Measurements from ENCODE around the gene TTC7B.
"Not testable (repeated sequence)": the region's sequence is repeated elsewhere in the genome, so short reads cannot be mapped to it uniquely, and the experiment has no call there.

TTC7B gene

GRCh38 chr14:90839889-90840266 lies 23.6 kb upstream of the TTC7B start:
- Mint-ChIP-seq H3K27me3 (no peaks in the 10 kb centered on the region), H3K27ac (no peak overlapping the region), H3K9me3 (no peaks in the 10 kb centered on the region), H3K4me3 (no peak overlapping the region), H3K4me1 (peaks cover 21% of the 10 kb centered on the region), H3K36me3 (no peaks in the 10 kb centered on the region)

- Mint-ChIP-seq H3K4me1 (peaks cover 22% of the 10 kb centered on the region), H3K27me3 (no peaks in the 10 kb centered on the region), H3K36me3 (no peaks in the 10 kb centered on the region), H3K4me3 (no peak overlapping the region), H3K9me3 (no peaks in the 10 kb centered on the region), H3K27ac (no peak overlapping the region)
Measured at GRCh38 chr14:90839024-90839888, 23.0 kb upstream of the TTC7B start.

GRCh38 chr14:90838531-90838930 lies 22.3 kb upstream of the TTC7B start:
- not testable (repeated sequence) for H3K4me3 Mint-ChIP-seq, H3K27me3 Mint-ChIP-seq, H3K36me3 Mint-ChIP-seq, H3K9me3 Mint-ChIP-seq, H3K27ac Mint-ChIP-seq
- H3K4me1 Mint-ChIP-seq: peaks cover 22% of the 10 kb centered on the region

GRCh38 chr14:90837355-90837754 lies 21.1 kb upstream of the TTC7B start:
- Mint-ChIP-seq H3K4me3 (no peak overlapping the region), H3K27me3 (no peaks in the 10 kb centered on the region), H3K27ac (no peak overlapping the region), H3K36me3 (no peaks in the 10 kb centered on the region), H3K4me1 (peaks cover 17% of the 10 kb centered on the region), H3K9me3 (no peaks in the 10 kb centered on the region)

- Mint-ChIP-seq H3K4me3 (no peak overlapping the region), H3K4me1 (peaks cover 17% of the 10 kb centered on the region), H3K27me3 (no peaks in the 10 kb centered on the region), H3K36me3 (no peaks in the 10 kb centered on the region), H3K9me3 (no peaks in the 10 kb centered on the region), H3K27ac (no peak overlapping the region)
Measured at GRCh38 chr14:90836692-90837063, 20.4 kb upstream of the TTC7B start.

- H3K4me1 Mint-ChIP-seq: peaks cover 21% of the 10 kb centered on the region
Measured at GRCh38 chr14:90831821-90832220, 15.6 kb upstream of the TTC7B start.

GRCh38 chr14:90830931-90831701 lies 14.9 kb upstream of the TTC7B start:
- Mint-ChIP-seq H3K36me3 (no peaks in the 10 kb centered on the region), H3K9me3 (no peaks in the 10 kb centered on the region), H3K27ac (no peak overlapping the region), H3K4me3 (no peak overlapping the region), H3K4me1 (peaks cover 17% of the 10 kb centered on the region), H3K27me3 (no peaks in the 10 kb centered on the region)

More at GRCh38 chr14:90831821-90832220, 15.6 kb upstream of the TTC7B start:
- Mint-ChIP-seq H3K4me3 (no peak overlapping the region), H3K9me3 (no peaks in the 10 kb centered on the region), H3K27ac (no peak overlapping the region), H3K36me3 (no peaks in the 10 kb centered on the region), H3K27me3 (no peaks in the 10 kb centered on the region)

- H3K4me1 Mint-ChIP-seq: peaks cover 8% of the 10 kb centered on the region
- peak overlapping the region; percentile 55 for H3K27ac Mint-ChIP-seq
- no peaks in the 10 kb centered on the region for H3K36me3 Mint-ChIP-seq
- no peaks in the 10 kb centered on the region for H3K27me3 Mint-ChIP-seq
- H3K4me3 Mint-ChIP-seq: no peak overlapping the region
- H3K9me3 Mint-ChIP-seq: no peaks in the 10 kb centered on the region
Measured at GRCh38 chr14:90829677-90830076, 13.4 kb upstream of the TTC7B start.

- Mint-ChIP-seq H3K36me3 (no peaks in the 10 kb centered on the region), H3K4me1 (peaks cover 8% of the 10 kb centered on the region), H3K4me3 (peak overlapping the region; percentile 53), H3K27me3 (no peaks in the 10 kb centered on the region), H3K9me3 (no peaks in the 10 kb centered on the region), H3K27ac (peak overlapping the region; percentile 23)
Measured at GRCh38 chr14:90828642-90829487, 12.6 kb upstream of the TTC7B start.

GRCh38 chr14:90827919-90828610 lies 11.8 kb upstream of the TTC7B start:
- Mint-ChIP-seq H3K36me3 (no peaks in the 10 kb centered on the region), H3K4me1 (peaks cover 8% of the 10 kb centered on the region), H3K27ac (peak overlapping the region; percentile 23), H3K9me3 (no peaks in the 10 kb centered on the region), H3K4me3 (peak overlapping the region; percentile 53), H3K27me3 (no peaks in the 10 kb centered on the region)

GRCh38 chr14:90823542-90823941 lies 7.3 kb upstream of the TTC7B start:
- peaks cover 10% of the 10 kb centered on the region for H3K4me1 Mint-ChIP-seq
- not testable (repeated sequence) for H3K36me3 Mint-ChIP-seq, H3K9me3 Mint-ChIP-seq, H3K4me3 Mint-ChIP-seq, H3K27me3 Mint-ChIP-seq, H3K27ac Mint-ChIP-seq

- Mint-ChIP-seq H3K27me3 (no peaks in the 10 kb centered on the region), H3K9me3 (no peaks in the 10 kb centered on the region), H3K36me3 (no peaks in the 10 kb centered on the region), H3K4me3 (no peak overlapping the region), H3K27ac (peak overlapping the region; percentile 79), H3K4me1 (peaks cover 10% of the 10 kb centered on the region)
Measured at GRCh38 chr14:90820958-90821357, 4.7 kb upstream of the TTC7B start.

- no peak overlapping the region for H3K4me3 Mint-ChIP-seq
Measured at GRCh38 chr14:90819734-90820393, 3.6 kb upstream of the TTC7B start.

GRCh38 chr14:90818715-90819114 lies 2.5 kb upstream of the TTC7B start:
- peaks cover 15% of the 10 kb centered on the region for H3K4me1 Mint-ChIP-seq
- H3K36me3 Mint-ChIP-seq: no peaks in the 10 kb centered on the region
- no peak overlapping the region for H3K27ac Mint-ChIP-seq
- no peaks in the 10 kb centered on the region for H3K27me3 Mint-ChIP-seq
- H3K9me3 Mint-ChIP-seq: no peaks in the 10 kb centered on the region
- H3K4me3 Mint-ChIP-seq: no peak overlapping the region

More at GRCh38 chr14:90819734-90820393, 3.6 kb upstream of the TTC7B start:
- H3K27ac Mint-ChIP-seq: no peak overlapping the region
- H3K27me3 Mint-ChIP-seq: no peaks in the 10 kb centered on the region
- no peaks in the 10 kb centered on the region for H3K9me3 Mint-ChIP-seq
- H3K4me1 Mint-ChIP-seq: peaks cover 15% of the 10 kb centered on the region
- no peaks in the 10 kb centered on the region for H3K36me3 Mint-ChIP-seq
